NCI-H2107 (cell line): Measurements from ENCODE around the gene CD8B2.
"Not testable (repeated sequence)": the region's sequence is repeated elsewhere in the genome, so short reads cannot be mapped to it uniquely, and the experiment has no call there.

ENCODE experiments used
- DNase-seq: peaks from one replicate; lab custom pipeline; 2025; lab: John Stamatoyannopoulos, UW

Gene CD8B2

GRCh38 chr2:106486551-106487385 is at the start of gene CD8B2:
CD8B2 (plus strand) TSS chr2:106487364; CDS start chr2:106487427, 63 bp downstream.
- DNase-seq: not testable (repeated sequence)

DNA sequence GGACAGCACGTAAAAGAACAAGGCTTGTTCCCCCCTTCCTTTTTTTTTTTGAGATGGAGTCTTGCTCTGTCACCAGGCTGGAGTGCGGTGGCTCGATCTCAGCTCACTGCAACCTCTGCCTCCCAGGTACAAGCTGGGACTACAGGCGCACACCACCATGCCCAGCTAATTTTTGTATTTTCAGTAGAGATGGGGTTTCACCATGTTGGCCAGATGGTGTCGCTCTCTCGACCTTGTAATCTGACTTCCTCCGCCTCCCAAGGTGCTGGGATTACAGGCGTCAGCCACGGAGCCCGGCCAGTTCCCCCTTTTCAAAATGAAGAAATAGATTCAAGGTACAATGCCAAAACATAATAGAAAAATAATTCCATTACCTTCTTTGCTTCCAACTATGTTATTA is 25.3 kb upstream of the CD8B2 start:
- DNase-seq: not testable (repeated sequence)

- DNase-seq: not testable (repeated sequence)
Observed at GRCh38 chr2:106467516-106467915, 19.6 kb upstream of the CD8B2 start.

- not testable (repeated sequence) for DNase-seq
Observed at GRCh38 chr2:106468107-106468506, 19.1 kb upstream of the CD8B2 start, which contains the start of gene RGPD3. RGPD3 (minus strand) TSS chr2:106468413; CDS start chr2:106468288, 125 bp downstream.

- not testable (repeated sequence) for DNase-seq
Observed at GRCh38 chr2:106470658-106471057, 16.5 kb upstream of the CD8B2 start.

DNA sequence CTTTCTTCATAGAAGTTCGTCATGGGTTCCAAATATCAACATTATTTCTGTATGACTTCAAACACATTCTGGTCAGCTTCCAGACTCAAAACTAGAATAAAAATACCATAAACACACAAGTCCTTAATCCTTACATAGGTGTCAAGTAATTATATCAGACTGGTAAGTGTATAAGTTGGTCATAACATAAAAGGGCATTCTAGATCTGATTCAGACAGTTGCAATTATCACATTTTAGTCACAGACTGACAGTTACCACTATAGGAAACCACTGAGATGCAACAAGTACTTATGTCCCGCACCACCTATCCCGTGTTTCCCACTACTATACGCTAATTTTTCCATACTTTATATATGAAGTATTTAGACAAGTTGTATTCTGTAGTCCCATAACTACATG is 9.5 kb upstream of the CD8B2 start:
- not testable (repeated sequence) for DNase-seq

GRCh38 chr2:106479563-106479962 is 7.6 kb upstream of the CD8B2 start:
- DNase-seq: not testable (repeated sequence)

DNA sequence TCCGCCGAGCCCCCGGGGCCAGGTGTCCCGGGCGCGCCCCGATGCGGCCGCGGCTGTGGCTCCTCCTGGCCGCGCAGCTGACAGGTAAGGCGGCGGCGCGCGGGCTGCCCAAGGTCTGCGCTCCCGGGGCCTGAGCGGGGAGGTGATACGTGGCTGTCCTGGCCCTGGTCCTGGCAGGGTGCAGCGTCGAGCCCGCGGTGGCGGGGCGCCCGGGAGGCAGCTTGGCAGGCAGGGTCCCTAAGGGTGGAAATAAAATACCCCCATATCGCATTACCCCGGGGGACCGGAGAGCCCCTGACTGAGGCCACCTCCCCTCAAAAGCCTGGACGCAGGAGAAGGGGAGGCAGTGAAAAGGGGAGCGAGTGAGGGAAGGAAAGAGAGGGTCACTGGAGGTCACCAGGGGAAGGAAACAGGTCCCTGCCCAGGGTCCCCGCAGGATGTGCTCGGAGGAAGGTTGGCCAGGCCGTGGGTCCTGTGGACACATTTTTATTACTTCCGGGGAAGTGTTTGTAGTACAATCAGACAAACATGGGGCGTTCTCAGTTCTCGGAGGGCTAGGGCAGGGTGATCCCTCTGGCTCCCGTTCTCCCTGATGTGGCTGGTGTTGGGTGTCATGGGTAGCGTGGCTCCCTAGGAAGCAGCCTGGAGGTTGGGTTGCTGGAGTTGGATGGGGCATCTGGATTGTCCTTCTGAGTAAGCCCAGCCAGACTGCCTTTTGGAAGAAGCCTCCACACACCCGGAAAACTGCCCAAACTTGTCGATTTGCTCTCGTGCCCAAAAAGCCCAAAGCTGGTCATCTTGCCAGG is 425 bp downstream of the CD8B2 start:
- DNase-seq: not testable (repeated sequence)

- DNase-seq: not testable (repeated sequence)
Observed at GRCh38 chr2:106489701-106490100, 2.5 kb downstream of the CD8B2 start.

DNA sequence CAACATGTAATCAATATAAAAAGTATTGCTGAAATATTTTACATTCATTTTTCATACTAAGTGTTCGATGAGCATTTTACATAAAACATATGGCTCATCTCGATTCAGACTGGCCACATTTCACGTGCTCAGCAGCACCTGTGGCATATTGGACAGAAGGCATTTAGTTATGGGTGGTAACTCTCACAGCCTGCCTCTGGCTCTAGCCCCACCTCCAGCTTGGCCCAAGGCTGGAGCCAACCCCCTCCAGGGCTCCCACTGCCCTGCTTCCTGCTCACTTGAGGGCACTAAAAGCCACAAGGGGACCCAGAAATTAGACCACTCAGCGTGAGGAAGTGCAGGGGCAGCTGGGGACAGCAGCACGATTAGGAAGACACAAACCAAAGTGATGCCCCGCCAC is 5.2 kb downstream of the CD8B2 start:
- not testable (repeated sequence) for DNase-seq

- DNase-seq: not testable (repeated sequence)
Observed at GRCh38 chr2:106492913-106493312, 5.7 kb downstream of the CD8B2 start.

DNA sequence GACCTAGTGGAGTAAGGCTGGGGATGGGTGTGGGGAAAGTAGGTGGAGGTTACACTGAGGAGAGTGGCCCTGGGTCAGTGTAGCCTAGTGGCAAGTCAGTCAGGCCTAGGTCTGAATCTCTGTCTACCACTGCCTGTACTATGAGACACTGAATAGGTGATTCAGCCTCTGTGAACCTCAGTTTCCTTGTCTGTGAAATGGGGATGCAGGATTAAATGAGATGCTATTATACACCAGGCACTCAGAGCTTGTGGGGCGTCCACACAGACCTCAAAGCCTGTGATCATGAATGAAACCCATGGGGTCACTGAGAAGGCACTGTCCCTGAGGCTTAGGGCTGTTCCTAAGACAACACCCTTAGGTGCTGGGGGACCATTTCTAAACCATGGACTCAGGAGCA is 11.4 kb downstream of the CD8B2 start:
- not testable (repeated sequence) for DNase-seq

DNA sequence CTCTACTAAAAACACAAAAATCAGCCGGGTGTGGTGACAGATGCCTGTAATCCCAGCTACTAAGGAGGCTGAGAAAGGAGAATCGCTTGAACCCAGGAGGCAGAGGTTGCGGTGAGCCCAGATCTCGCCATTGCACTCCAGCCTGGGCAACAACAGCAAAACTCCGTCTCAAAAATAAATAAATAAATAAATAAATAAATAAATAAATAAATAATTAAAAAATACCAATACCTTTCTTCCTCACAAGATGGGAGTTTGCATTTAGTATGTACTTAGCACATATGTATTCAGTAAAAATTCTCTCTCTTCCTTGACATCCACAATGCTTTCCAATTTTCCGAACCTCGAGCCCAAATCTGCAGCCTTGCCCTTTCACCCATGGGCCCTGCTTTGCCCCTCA is 13.2 kb downstream of the CD8B2 start:
- not testable (repeated sequence) for DNase-seq

DNA sequence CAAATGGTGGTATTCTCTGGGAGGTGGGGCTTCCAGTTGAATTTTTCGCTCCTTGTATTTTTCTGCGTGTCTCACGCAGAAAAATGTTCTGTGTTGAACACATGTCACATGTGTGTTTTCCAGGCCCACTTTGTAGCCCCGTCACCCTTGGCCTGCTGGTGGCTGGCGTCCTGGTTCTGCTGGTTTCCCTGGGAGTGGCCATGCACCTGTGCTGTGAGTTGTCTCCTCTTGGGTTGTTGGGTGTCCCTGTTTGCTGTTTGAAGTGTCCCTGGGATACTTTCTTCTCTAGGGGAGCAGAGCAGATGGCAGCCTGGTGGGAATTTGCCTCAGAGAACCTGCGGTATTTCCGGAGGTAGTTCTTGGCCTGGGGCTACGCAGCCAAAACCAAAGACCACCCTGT is 15.2 kb downstream of the CD8B2 start:
- DNase-seq: not testable (repeated sequence)

- DNase-seq: not testable (repeated sequence)
Observed at GRCh38 chr2:106504192-106504591, 17.0 kb downstream of the CD8B2 start.

DNA sequence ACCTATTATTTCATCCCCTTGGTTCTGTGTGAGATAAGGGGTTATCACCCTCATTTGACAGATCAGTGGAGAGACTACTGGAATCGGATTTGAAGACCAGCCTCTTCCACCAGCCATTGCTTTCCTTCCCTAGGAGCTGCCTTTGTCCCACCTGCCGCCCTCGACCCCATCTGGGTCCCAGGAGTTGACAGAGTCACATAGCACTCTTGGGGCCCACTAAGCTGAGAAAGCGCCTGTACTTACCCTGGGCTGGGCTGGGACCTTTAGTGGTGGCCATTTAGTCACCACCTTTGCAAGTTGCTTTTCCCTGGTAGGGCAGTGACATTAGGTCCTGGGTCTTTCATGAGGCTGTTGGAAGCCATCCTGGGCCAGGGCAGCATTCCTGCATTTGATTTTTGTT is 17.6 kb downstream of the CD8B2 start:
- DNase-seq: not testable (repeated sequence)

- not testable (repeated sequence) for DNase-seq
Observed at GRCh38 chr2:106506002-106506687, 19.0 kb downstream of the CD8B2 start.

- DNase-seq: not testable (repeated sequence)
Observed at GRCh38 chr2:106508660-106509373, 21.7 kb downstream of the CD8B2 start.

- DNase-seq: not testable (repeated sequence)
Observed at GRCh38 chr2:106509374-106509770, 22.2 kb downstream of the CD8B2 start.

GRCh38 chr2:106510791-106511190 is 23.6 kb downstream of the CD8B2 start:
- not testable (repeated sequence) for DNase-seq

GRCh38 chr2:106511476-106511901 is 24.3 kb downstream of the CD8B2 start:
- not testable (repeated sequence) for DNase-seq
